Stimulated activated CD8-positive, alpha-beta memory T cell treated with anti-CD3 and anti-CD28 coated beads, Interleukin-15, amount 100 ng/mL, for 4 hours (primary cell): Measurements from ENCODE around the gene PDE4A.

Experiments used
- DNase-seq, 2 donors: peaks; one replicate each; pipeline ENCODE4 v3.0.0-alpha.2; 2020; ENCODE audit warnings: low read depth in 2 of 2

The PDE4A gene

GRCh38 chr19:10510301-10510802 lies 90.0 kb downstream of the PDE4A start:
- DNase-seq, result no peak

- no peak for DNase-seq
Observed at GRCh38 chr19:10513223-10513622, 92.9 kb downstream of the PDE4A start.

GRCh38 chr19:10514211-10515145 lies 94.1 kb downstream of the PDE4A start:
- DNase-seq, result no peak

- DNase-seq, result peak in 1 of 2 donors; percentile 26
Observed at GRCh38 chr19:10516064-10516385, 95.7 kb downstream of the PDE4A start.

GRCh38 chr19:10516671-10517286 lies 96.4 kb downstream of the PDE4A start:
- no peak for DNase-seq

- no peak for DNase-seq
Observed at GRCh38 chr19:10517361-10517759, 97.0 kb downstream of the PDE4A start, which contains the start of gene S1PR5. Gene S1PR5 (minus strand): TSS chr19:10517447. CDS start chr19:10515011, 2,436 bp downstream.

- no peak for DNase-seq
Observed at GRCh38 chr19:10517760-10518443, 97.6 kb downstream of the PDE4A start.

- DNase-seq, result no peak
Observed at GRCh38 chr19:10518444-10519361, 98.4 kb downstream of the PDE4A start.
